SU-DHL-6 (cell line): ENCODE data around the gene PARVB.

ENCODE experiments used
- EZH2phosphoT487 ChIP-seq: fragments of 200-600 bp; sonication (generic), shearing (Covaris generic); conservative IDR thresholded peaks from 2 replicates; pipeline ENCODE4 v1.6.1; 2018; ENCODE audit warnings: mild to moderate bottlenecking, antibody characterized with exemption, low read length, moderate library complexity, mixed read lengths
- TF ChIP-seq, protein P1 (sequence below): fragments of 200-600 bp; sonication (generic); IDR thresholded peaks from one replicate; pipeline ENCODE4 v1.5.1; 2017; ENCODE audit warnings: antibody characterized with exemption, mild to moderate bottlenecking, low read length, moderate library complexity; ENCODE audit not compliant: insufficient read depth, poor library complexity, severe bottlenecking

DNA sequence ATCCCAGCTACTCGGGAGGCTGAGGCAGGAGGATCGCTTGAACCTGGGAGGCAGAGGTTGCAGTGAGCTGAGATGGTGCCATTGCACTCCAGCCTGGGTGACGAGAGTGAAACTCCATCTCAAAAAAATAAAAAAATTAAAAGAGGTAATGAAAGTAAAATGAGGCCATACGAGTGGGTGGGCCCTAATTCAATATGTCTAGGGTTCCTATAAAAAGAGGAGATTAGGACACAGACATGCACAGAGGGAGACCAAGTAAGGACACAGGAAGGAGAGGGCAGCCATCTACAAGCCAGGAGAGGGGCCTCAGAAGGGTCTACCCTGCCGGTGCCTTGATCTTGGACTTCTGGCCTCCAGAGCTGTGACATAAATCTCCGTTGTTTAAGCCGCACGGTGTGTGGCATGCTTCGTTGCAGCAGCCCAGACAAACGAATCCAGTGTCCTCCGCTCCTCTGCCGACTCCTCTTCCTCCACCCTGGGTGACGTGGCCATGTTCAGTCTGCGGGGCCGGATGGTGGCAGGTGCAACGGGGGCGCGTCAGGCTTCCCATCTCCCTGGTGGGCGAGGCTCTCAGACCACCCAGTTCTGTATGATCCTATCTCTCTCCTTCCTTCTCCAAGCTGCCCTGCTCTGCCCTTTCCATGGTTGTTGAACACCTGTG is 105.0 kb downstream of the PARVB start:
- TF ChIP-seq, protein P1, sequence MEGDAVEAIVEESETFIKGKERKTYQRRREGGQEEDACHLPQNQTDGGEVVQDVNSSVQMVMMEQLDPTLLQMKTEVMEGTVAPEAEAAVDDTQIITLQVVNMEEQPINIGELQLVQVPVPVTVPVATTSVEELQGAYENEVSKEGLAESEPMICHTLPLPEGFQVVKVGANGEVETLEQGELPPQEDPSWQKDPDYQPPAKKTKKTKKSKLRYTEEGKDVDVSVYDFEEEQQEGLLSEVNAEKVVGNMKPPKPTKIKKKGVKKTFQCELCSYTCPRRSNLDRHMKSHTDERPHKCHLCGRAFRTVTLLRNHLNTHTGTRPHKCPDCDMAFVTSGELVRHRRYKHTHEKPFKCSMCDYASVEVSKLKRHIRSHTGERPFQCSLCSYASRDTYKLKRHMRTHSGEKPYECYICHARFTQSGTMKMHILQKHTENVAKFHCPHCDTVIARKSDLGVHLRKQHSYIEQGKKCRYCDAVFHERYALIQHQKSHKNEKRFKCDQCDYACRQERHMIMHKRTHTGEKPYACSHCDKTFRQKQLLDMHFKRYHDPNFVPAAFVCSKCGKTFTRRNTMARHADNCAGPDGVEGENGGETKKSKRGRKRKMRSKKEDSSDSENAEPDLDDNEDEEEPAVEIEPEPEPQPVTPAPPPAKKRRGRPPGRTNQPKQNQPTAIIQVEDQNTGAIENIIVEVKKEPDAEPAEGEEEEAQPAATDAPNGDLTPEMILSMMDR: no peak
- TF ChIP-seq EZH2phosphoT487: no peak
